MCF 10A (cell line): ENCODE measurements around the gene FBXO21. TPM values are rescaled to one million over a fixed set of nuclear protein-coding genes. Genes with fewer than 3 reads are reported as not detected.

Experiments
- BruUV-seq: library from RNA; stranded (reverse); fragments of 400-500 nt; replicated peaks from 2 replicates; lab custom pipeline; 2021; lab: Mats Ljungman, UMichigan
- CTCF ChIA-PET: fragments of 300-600 bp; sonication (Branson Sonifier 250); formaldehyde crosslinking; extraction: SDS; loops from one replicate; lab custom pipeline; 2021; ENCODE audit warnings: antibody characterized with exemption, inconsistent platforms; lab: Yijun Ruan, JAX
- POLR2A ChIA-PET: fragments of 300-600, 350-650 bp; sonication (Branson Sonifier 250); formaldehyde crosslinking; extraction: SDS; loops from one replicate; lab custom pipeline; 2020; ENCODE audit warnings: antibody characterized with exemption, inconsistent platforms; lab: Yijun Ruan, JAX
- DNase-seq: peaks from one replicate; pipeline ENCODE4 v3.0.0-alpha.2; 2018; ENCODE audit not compliant: unreplicated experiment
- H3K27ac Mint-ChIP-seq: one replicate; pipeline ENCODE4 v1.8.0; 2022; ENCODE audit warnings: mild to moderate bottlenecking, low read depth, mixed read lengths; ENCODE audit not compliant: unreplicated experiment
- H3K27me3 Mint-ChIP-seq: one replicate; pipeline ENCODE4 v1.8.0; 2022; ENCODE audit warnings: mixed read lengths; ENCODE audit not compliant: insufficient read depth, unreplicated experiment
- H3K36me3 Mint-ChIP-seq: one replicate; pipeline ENCODE4 v1.8.0; 2022; ENCODE audit warnings: mild to moderate bottlenecking, moderate library complexity, mixed read lengths; ENCODE audit not compliant: insufficient read depth, unreplicated experiment
- H3K4me1 Mint-ChIP-seq: one replicate; pipeline ENCODE4 v1.8.0; 2022; ENCODE audit warnings: mixed read lengths; ENCODE audit not compliant: insufficient read depth, unreplicated experiment
- H3K4me3 Mint-ChIP-seq: one replicate; pipeline ENCODE4 v1.8.0; 2022; ENCODE audit warnings: mild to moderate bottlenecking, moderate library complexity, mixed read lengths; ENCODE audit not compliant: unreplicated experiment
- H3K9me3 Mint-ChIP-seq: one replicate; pipeline ENCODE4 v1.8.0; 2022; ENCODE audit warnings: mixed read lengths; ENCODE audit not compliant: unreplicated experiment
- CTCF ChIP-seq: fragments of 200-600 bp; IDR thresholded peaks from one replicate; pipeline ENCODE4 v1.8.0; 2022; ENCODE audit warnings: antibody characterized with exemption, mild to moderate bottlenecking; ENCODE audit not compliant: unreplicated experiment
- intact Hi-C: fragments of 100-400 bp; cut with micrococcal nuclease; formaldehyde crosslinking; loops from 2 replicates; pipeline ENCODE4 v1.14.1; 2022
- total RNA-seq: library from RNA; stranded (reverse); gene quantifications from 2 replicates; pipeline ENCODE4 v1.2.3, GENCODE V29; 2022

FBXO21 gene
- total RNA-seq, 1 experiment from 2014 or later, result 33.4 TPM

- POLR2A ChIA-PET, result no interaction called here
These were observed 31.2 kb downstream of the FBXO21 start for GRCh38 chr12:117158911-117159553.

DNA sequence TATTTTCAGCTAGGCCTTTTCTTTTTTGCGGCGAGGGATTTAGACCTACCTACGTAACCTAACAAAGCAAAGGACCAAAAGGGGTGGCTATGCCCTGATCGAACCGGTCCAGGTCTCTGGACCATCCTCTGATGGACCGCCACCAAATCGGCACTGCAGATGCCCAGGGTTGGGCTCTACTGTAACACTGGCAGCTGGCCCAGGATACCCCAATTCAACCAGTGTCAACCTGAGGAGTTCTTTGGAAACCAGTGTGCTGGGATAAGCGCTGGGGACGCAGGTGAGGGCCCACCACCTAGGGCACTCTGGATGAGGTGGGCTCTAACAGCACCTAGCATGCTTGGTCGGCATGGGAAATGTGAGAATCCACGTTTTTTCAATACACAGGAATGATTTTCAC lies 32.2 kb downstream of the FBXO21 start:
- intact Hi-C loops, result no loop called here
- DNase-seq, result no peak
- no TSS peak for BruUV-seq
- ChIA-PET POLR2A (no interaction called here), CTCF (interaction anchor here (0.6 to 0.9 kb wide), 2 partner anchors 133 to 423 kb away, joined by 3 read pairs; no protein-coding TSS in a partner anchor)
- Mint-ChIP-seq H3K4me3 (no peak overlapping the region), H3K9me3 (no peaks in the 10 kb centered on the region), H3K4me1 (no peaks in the 10 kb centered on the region), H3K27ac (no peak overlapping the region), H3K27me3 (no peaks in the 10 kb centered on the region), H3K36me3 (peaks cover 89% of the 10 kb centered on the region)
- TF ChIP-seq CTCF, result no peak

More at GRCh38 chr12:117158911-117159553, 31.2 kb downstream of the FBXO21 start:
- no peaks in the 10 kb centered on the region for H3K4me1 Mint-ChIP-seq
- BruUV-seq, result no TSS peak
- no peak for DNase-seq
- no peak overlapping the region for H3K27ac Mint-ChIP-seq
- no peak for TF ChIP-seq CTCF
- intact Hi-C loops, result no loop called here
- no peak overlapping the region for H3K4me3 Mint-ChIP-seq
- no peaks in the 10 kb centered on the region for H3K27me3 Mint-ChIP-seq
- CTCF ChIA-PET, result interaction anchor here (0.6 to 0.8 kb wide), 2 partner anchors 21 to 512 kb away, joined by 3 read pairs; no protein-coding TSS in a partner anchor
- no peaks in the 10 kb centered on the region for H3K9me3 Mint-ChIP-seq
- peaks cover 89% of the 10 kb centered on the region for H3K36me3 Mint-ChIP-seq

GRCh38 chr12:117155278-117156060 lies 34.8 kb downstream of the FBXO21 start:
- peaks cover 92% of the 10 kb centered on the region for H3K36me3 Mint-ChIP-seq
- intact Hi-C loops, result loop anchor here (1.0 kb wide), 1 partner anchor 130 kb away; no protein-coding TSS in a partner anchor
- ChIA-PET POLR2A (no interaction called here), CTCF (interaction anchor here (0.6 to 1.8 kb wide), 12 partner anchors 9 to 576 kb away, joined by 3 to 6 read pairs (median 4); no protein-coding TSS in a partner anchor)
- DNase-seq, result peak; percentile 87
- H3K9me3 Mint-ChIP-seq, result no peaks in the 10 kb centered on the region
- no peak overlapping the region for H3K4me3 Mint-ChIP-seq
- H3K27me3 Mint-ChIP-seq, result no peaks in the 10 kb centered on the region
- BruUV-seq, result no TSS peak
- peak; percentile 96 for TF ChIP-seq CTCF
- no peaks in the 10 kb centered on the region for H3K4me1 Mint-ChIP-seq
- no peak overlapping the region for H3K27ac Mint-ChIP-seq
